Suppressor macrophage treated with lipopolysaccharide for 4 hours (primary cell): Measurements from ENCODE around the gene CTAGE1.
"Not testable (repeated sequence)": the region's sequence is repeated elsewhere in the genome, so short reads cannot be mapped to it uniquely, and the experiment has no call there.

ENCODE experiments used
- DNase-seq: peaks from one replicate; pipeline ENCODE4 v3.0.0-alpha.2; 2020

Gene CTAGE1

GRCh38 chr18:22434973-22435608 lies 17.4 kb upstream of the CTAGE1 start:
- DNase-seq = no peak

- DNase-seq = no peak
Observed at GRCh38 chr18:22433956-22434355, 16.2 kb upstream of the CTAGE1 start.

GRCh38 chr18:22432657-22433137 lies 15.0 kb upstream of the CTAGE1 start:
- no peak for DNase-seq

- no peak for DNase-seq
Observed at GRCh38 chr18:22429564-22429963, 11.8 kb upstream of the CTAGE1 start.

GRCh38 chr18:22428672-22429071 lies 11.0 kb upstream of the CTAGE1 start:
- DNase-seq = no peak

GRCh38 chr18:22427822-22428549 lies 10.3 kb upstream of the CTAGE1 start:
- DNase-seq = no peak

GRCh38 chr18:22424565-22424963 lies 6.8 kb upstream of the CTAGE1 start:
- DNase-seq = no peak

GRCh38 chr18:22423878-22424564 lies 6.3 kb upstream of the CTAGE1 start:
- DNase-seq = no peak

- no peak for DNase-seq
Observed at GRCh38 chr18:22422909-22423548, 5.3 kb upstream of the CTAGE1 start.

- DNase-seq = no peak
Observed at GRCh38 chr18:22420652-22421051, 2.9 kb upstream of the CTAGE1 start.

- DNase-seq = no peak
Observed at GRCh38 chr18:22412176-22412911, 5.4 kb downstream of the CTAGE1 start.

- no peak for DNase-seq
Observed at GRCh38 chr18:22411446-22411845, 6.3 kb downstream of the CTAGE1 start.

- DNase-seq = no peak
Observed at GRCh38 chr18:22410126-22410525, 7.6 kb downstream of the CTAGE1 start.

GRCh38 chr18:22409445-22409844 lies 8.3 kb downstream of the CTAGE1 start:
- DNase-seq = no peak

GRCh38 chr18:22408059-22408458 lies 9.7 kb downstream of the CTAGE1 start:
- no peak for DNase-seq

- no peak for DNase-seq
Observed at GRCh38 chr18:22405142-22405541, 12.6 kb downstream of the CTAGE1 start.

GRCh38 chr18:22403950-22404349 lies 13.8 kb downstream of the CTAGE1 start:
- no peak for DNase-seq

- DNase-seq = no peak
Observed at GRCh38 chr18:22399949-22400348, 17.8 kb downstream of the CTAGE1 start.

- DNase-seq = no peak
Observed at GRCh38 chr18:22398464-22398863, 19.3 kb downstream of the CTAGE1 start.

GRCh38 chr18:22394428-22394827 lies 23.3 kb downstream of the CTAGE1 start:
- DNase-seq = no peak

- not testable (repeated sequence) for DNase-seq
Observed at GRCh38 chr18:22393164-22393563, 24.6 kb downstream of the CTAGE1 start.
